ENCODE measurements around the gene PLXNA2.

PLXNA2 gene

DNA sequence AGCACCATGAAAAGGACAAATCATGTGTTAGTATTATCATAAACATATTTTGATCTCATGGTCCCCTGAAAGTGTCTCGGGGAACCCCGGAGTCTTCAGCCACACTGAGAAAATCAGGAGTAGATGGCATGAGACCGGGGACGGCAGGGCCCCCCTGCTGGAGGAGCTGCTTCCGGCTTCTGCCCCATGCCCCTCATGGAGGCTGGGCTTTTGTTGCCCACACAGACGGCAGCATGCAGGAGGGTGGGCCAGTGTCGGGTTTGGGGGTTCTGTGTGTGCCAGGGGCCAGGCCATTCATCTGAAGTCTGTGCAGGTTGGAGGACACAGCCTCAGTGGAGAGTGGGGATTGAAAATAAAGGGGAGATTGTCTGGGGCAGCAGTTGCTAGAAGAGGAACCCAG lies 258.2 kb downstream of the PLXNA2 start:
- DNase-seq: no peak

GRCh38 chr1:207984831-207985572 lies 259.2 kb downstream of the PLXNA2 start:
- no peak for DNase-seq

GRCh38 chr1:207983044-207983635 lies 261.0 kb downstream of the PLXNA2 start:
- DNase-seq: no peak

GRCh38 chr1:207981976-207982375 lies 262.2 kb downstream of the PLXNA2 start:
- DNase-seq: no peak

DNA sequence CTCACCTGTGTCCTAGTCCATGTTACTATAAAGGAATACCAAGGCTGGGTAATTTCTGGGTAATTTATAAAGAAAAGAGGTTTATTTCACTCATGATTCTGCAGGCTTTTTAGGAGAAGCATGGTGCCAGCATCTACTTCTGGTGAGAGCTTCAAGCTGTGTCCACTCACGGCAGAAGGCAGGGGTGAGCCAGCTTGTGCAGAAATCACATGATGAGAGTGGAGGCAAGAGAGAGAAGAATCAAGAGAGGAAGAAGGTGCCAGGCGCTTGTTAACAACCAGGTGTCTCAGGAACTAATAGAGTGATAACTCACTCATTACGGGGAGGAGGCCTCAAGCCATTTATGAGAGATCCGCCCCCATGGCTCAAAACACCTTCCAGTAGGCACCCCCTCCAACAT lies 265.7 kb downstream of the PLXNA2 start:
- DNase-seq: no peak

DNA sequence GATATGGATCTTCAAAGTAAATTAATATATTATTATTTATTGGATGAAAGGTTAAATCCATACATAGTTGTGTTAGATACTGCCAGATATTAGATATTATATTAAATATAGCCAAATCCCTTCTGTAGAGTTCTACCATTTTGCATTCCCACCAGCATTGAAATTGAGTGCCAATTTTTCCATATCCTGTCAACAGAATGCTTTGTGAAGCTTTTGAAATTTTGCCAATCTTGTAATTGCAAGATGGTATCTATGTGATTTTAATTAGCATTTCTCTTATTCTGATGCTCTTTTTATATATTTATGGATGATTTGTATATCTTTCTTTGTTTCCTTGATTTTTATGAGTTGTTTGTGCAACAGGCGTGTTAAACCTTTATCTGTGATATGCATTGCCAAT lies 266.3 kb downstream of the PLXNA2 start:
- DNase-seq: no peak

- no peak for DNase-seq
Measured at GRCh38 chr1:207973898-207974568, 270.2 kb downstream of the PLXNA2 start.

DNA sequence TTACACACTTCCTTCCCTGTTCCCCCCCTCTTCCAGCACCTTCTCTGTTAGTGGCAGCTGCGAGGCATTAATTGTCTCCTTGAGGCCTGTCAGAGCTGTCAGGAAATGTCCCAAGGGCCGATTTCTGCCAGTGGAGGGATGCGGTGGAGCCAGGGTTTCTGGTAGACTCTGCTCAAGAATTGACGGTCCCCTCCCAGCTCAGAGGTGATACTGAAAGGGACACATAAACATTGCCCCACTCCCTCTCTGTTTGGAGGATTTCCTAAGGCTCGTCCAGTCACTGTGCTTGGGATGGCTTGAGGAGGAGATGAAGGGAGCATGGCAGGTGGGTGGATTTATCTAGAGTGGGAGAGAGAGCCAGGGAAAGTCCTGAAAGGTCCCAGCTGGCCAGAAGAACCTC lies 271.8 kb downstream of the PLXNA2 start:
- DNase-seq: no peak
